Lower leg skin (tissue), 3 donors: ENCODE data around the gene MX2.

ENCODE experiments used
- CTCF ChIP-seq, 3 donors: fragments of 450-650 bp; IDR thresholded peaks; one replicate each; pipeline ENCODE4 v1.5.1; 2016; ENCODE audit warnings: antibody characterized with exemption in 3 of 3, mild to moderate bottlenecking in 3 of 3, moderate library complexity in 2 of 3
- POLR2A ChIP-seq, 2 donors: fragments of 450-650 bp; IDR thresholded peaks; one replicate each; pipeline ENCODE4 v1.6.1; 2016 to 2017; ENCODE audit warnings: antibody characterized with exemption in 2 of 2, mild to moderate bottlenecking in 1 of 2, moderate library complexity in 1 of 2

- no peak for TF ChIP-seq POLR2A (IDR thresholded peaks at IDR 0.05)
- TF ChIP-seq CTCF (IDR thresholded peaks at IDR 0.05), result no peak
These were observed 67.5 kb downstream of the MX2 start for GRCh38 chr21:41429305-41429704.
